Endothelial cell (in vitro differentiated cells): ENCODE results near the gene ZNF280B. TPM values are rescaled to one million over a fixed set of nuclear protein-coding genes. Genes with fewer than 3 reads are reported as not detected.

ENCODE experiments used
- DNase-seq: peaks from one replicate; pipeline ENCODE4 v3.0.0; 2021; ENCODE audit warnings: low spot score
- H3K27ac Mint-ChIP-seq: one replicate; pipeline ENCODE4 v1.8.0; 2021; ENCODE audit warnings: mixed read lengths, inconsistent platforms; ENCODE audit not compliant: unreplicated experiment
- H3K27me3 Mint-ChIP-seq: one replicate; pipeline ENCODE4 v1.8.0; 2021; ENCODE audit warnings: mild to moderate bottlenecking, moderate library complexity, mixed read lengths, inconsistent platforms; ENCODE audit not compliant: unreplicated experiment
- H3K36me3 Mint-ChIP-seq: one replicate; pipeline ENCODE4 v1.8.0; 2021; ENCODE audit warnings: mild to moderate bottlenecking, low read depth, mixed read lengths, inconsistent platforms; ENCODE audit not compliant: unreplicated experiment
- H3K4me1 Mint-ChIP-seq: one replicate; pipeline ENCODE4 v1.8.0; 2021; ENCODE audit warnings: mild to moderate bottlenecking, mixed read lengths, inconsistent platforms; ENCODE audit not compliant: unreplicated experiment
- H3K4me3 Mint-ChIP-seq: one replicate; pipeline ENCODE4 v1.8.0; 2021; ENCODE audit warnings: mild to moderate bottlenecking, mixed read lengths, inconsistent platforms; ENCODE audit not compliant: unreplicated experiment
- H3K9me3 Mint-ChIP-seq: one replicate; pipeline ENCODE4 v1.8.0; 2021; ENCODE audit warnings: mixed read lengths, inconsistent platforms; ENCODE audit not compliant: unreplicated experiment
- CTCF ChIP-seq: fragments of 200-600 bp; sonication (generic); IDR thresholded peaks from one replicate; pipeline ENCODE4 v1.5.0; 2021; ENCODE audit warnings: antibody characterized with exemption; ENCODE audit not compliant: unreplicated experiment
- total RNA-seq: library from RNA; stranded (reverse); fragmentation: NEBNext Ultra II Directional; extraction: Animal tissue kit (Norgen Biotek cat#: 25700); gene quantifications from one replicate; pipeline ENCODE4 v1.2.1, GENCODE V29; 2021; ENCODE audit not compliant: unreplicated experiment

Gene ZNF280B
- total RNA-seq, 1 donor from 2014 or later = 6.8 TPM

- no peaks in the 10 kb centered on the region for H3K36me3 Mint-ChIP-seq
- TF ChIP-seq CTCF = no peak
- no peak overlapping the region for H3K27ac Mint-ChIP-seq
- no peaks in the 10 kb centered on the region for H3K4me1 Mint-ChIP-seq
- no peak for DNase-seq
- no peak overlapping the region for H3K4me3 Mint-ChIP-seq
- no peaks in the 10 kb centered on the region for H3K27me3 Mint-ChIP-seq
- H3K9me3 Mint-ChIP-seq = no peaks in the 10 kb centered on the region
Measured at GRCh38 chr22:22531770-22532546, 23.4 kb upstream of the ZNF280B start.

GRCh38 chr22:22528780-22529179 lies 20.2 kb upstream of the ZNF280B start:
- Mint-ChIP-seq H3K27ac (no peak overlapping the region), H3K27me3 (no peaks in the 10 kb centered on the region), H3K4me3 (no peak overlapping the region)

GRCh38 chr22:22527312-22527711 lies 18.8 kb upstream of the ZNF280B start:
- H3K27me3 Mint-ChIP-seq = no peaks in the 10 kb centered on the region
- H3K4me1 Mint-ChIP-seq = no peaks in the 10 kb centered on the region
- H3K27ac Mint-ChIP-seq = no peak overlapping the region
- no peaks in the 10 kb centered on the region for H3K9me3 Mint-ChIP-seq
- no peaks in the 10 kb centered on the region for H3K36me3 Mint-ChIP-seq
- H3K4me3 Mint-ChIP-seq = no peak overlapping the region
- DNase-seq = no peak
- TF ChIP-seq CTCF = no peak

More at GRCh38 chr22:22528780-22529179, 20.2 kb upstream of the ZNF280B start:
- DNase-seq = no peak
- Mint-ChIP-seq H3K4me1 (no peaks in the 10 kb centered on the region), H3K36me3 (no peaks in the 10 kb centered on the region), H3K9me3 (no peaks in the 10 kb centered on the region)
- TF ChIP-seq CTCF = no peak

- Mint-ChIP-seq H3K27me3 (no peaks in the 10 kb centered on the region), H3K27ac (no peak overlapping the region), H3K9me3 (no peaks in the 10 kb centered on the region), H3K4me1 (peaks cover 7% of the 10 kb centered on the region), H3K36me3 (no peaks in the 10 kb centered on the region), H3K4me3 (no peak overlapping the region)
- no peak for TF ChIP-seq CTCF
- no peak for DNase-seq
Measured at GRCh38 chr22:22526125-22526912, 17.8 kb upstream of the ZNF280B start.

GRCh38 chr22:22523494-22523893 lies 15.0 kb upstream of the ZNF280B start:
- Mint-ChIP-seq H3K9me3 (no peaks in the 10 kb centered on the region), H3K27me3 (no peaks in the 10 kb centered on the region), H3K4me1 (peaks cover 13% of the 10 kb centered on the region), H3K4me3 (no peak overlapping the region), H3K36me3 (no peaks in the 10 kb centered on the region), H3K27ac (no peak overlapping the region)
- DNase-seq = no peak
- no peak for TF ChIP-seq CTCF
